HG02678 (cell line): ENCODE data around the gene NLRC5.
"Not testable (repeated sequence)": the region's sequence is repeated elsewhere in the genome, so short reads cannot be mapped to it uniquely, and the experiment has no call there.

ENCODE experiments used
- ATAC-seq: cut with Tn5 transposase; IDR thresholded peaks from one replicate; pipeline ENCODE4 v1.9.1; 2021; ENCODE audit warnings: mild to moderate bottlenecking, moderate library complexity; ENCODE audit not compliant: unreplicated experiment

NLRC5 gene

GRCh38 chr16:57098188-57098841 is 109.0 kb downstream of the NLRC5 start:
- ATAC-seq: no peak

- not testable (repeated sequence) for ATAC-seq
These were observed 110.6 kb downstream of the NLRC5 start for GRCh38 chr16:57099965-57100364.

- ATAC-seq: no peak
These were observed 111.1 kb downstream of the NLRC5 start for GRCh38 chr16:57100445-57100844.

GRCh38 chr16:57102888-57103851 is 113.8 kb downstream of the NLRC5 start:
- no peak for ATAC-seq

- no peak for ATAC-seq
These were observed 115.3 kb downstream of the NLRC5 start for GRCh38 chr16:57104706-57105105.

- no peak for ATAC-seq
These were observed 115.8 kb downstream of the NLRC5 start for GRCh38 chr16:57105184-57105583.

- no peak for ATAC-seq
These were observed 117.4 kb downstream of the NLRC5 start for GRCh38 chr16:57106767-57107166.

- no peak for ATAC-seq
These were observed 118.1 kb downstream of the NLRC5 start for GRCh38 chr16:57107321-57107922.

- ATAC-seq: no peak
These were observed 119.1 kb downstream of the NLRC5 start for GRCh38 chr16:57108432-57108831.

- ATAC-seq: not testable (repeated sequence)
These were observed 120.1 kb downstream of the NLRC5 start for GRCh38 chr16:57109259-57110105.

- no peak for ATAC-seq
These were observed 121.6 kb downstream of the NLRC5 start for GRCh38 chr16:57110937-57111336.

- ATAC-seq: no peak
These were observed 122.1 kb downstream of the NLRC5 start for GRCh38 chr16:57111420-57111819.

- no peak for ATAC-seq
These were observed 123.2 kb downstream of the NLRC5 start for GRCh38 chr16:57112403-57113041.

GRCh38 chr16:57113042-57113453 is 123.7 kb downstream of the NLRC5 start:
- no peak for ATAC-seq

- no peak for ATAC-seq
These were observed 124.3 kb downstream of the NLRC5 start for GRCh38 chr16:57113664-57114063.

- no peak for ATAC-seq
These were observed 125.8 kb downstream of the NLRC5 start for GRCh38 chr16:57115168-57115513.

- no peak for ATAC-seq
These were observed 126.3 kb downstream of the NLRC5 start for GRCh38 chr16:57115514-57116182.

GRCh38 chr16:57118461-57119084 is 129.2 kb downstream of the NLRC5 start:
- no peak for ATAC-seq

GRCh38 chr16:57123216-57123973 is 134.0 kb downstream of the NLRC5 start:
- no peak for ATAC-seq
